WTC11 (cell line): ENCODE data around the gene ARHGEF28. TPM values are rescaled to one million over a fixed set of nuclear protein-coding genes. Genes with fewer than 3 reads are reported as not detected.

Experiments
- ATAC-seq: fragments of 200-7000 bp; cut with Tn5 transposase; 2 replicates; pipeline ENCODE4 v1.10.0; 2021; ENCODE audit warnings: mild to moderate bottlenecking, moderate library complexity
- CTCF ChIA-PET: fragments of 300-600 bp; sonication (Branson Sonifier 250); formaldehyde crosslinking; loops from one replicate; lab custom pipeline; 2021; ENCODE audit warnings: antibody characterized with exemption; lab: Charles Lee
- POLR2A ChIA-PET: fragments of 350-600 bp; sonication (Branson Sonifier 250); formaldehyde crosslinking; loops from one replicate; lab custom pipeline; 2021; ENCODE audit warnings: antibody characterized with exemption; lab: Charles Lee
- DNase-seq: peaks from one replicate; pipeline ENCODE4 v3.0.0; 2021; ENCODE audit warnings: low spot score
- H3K27ac Mint-ChIP-seq: 2 replicates; pipeline ENCODE4 v1.8.0; 2021; ENCODE audit warnings: mixed read lengths
- H3K27me3 Mint-ChIP-seq: 2 replicates; pipeline ENCODE4 v1.8.0; 2021; ENCODE audit warnings: low read depth, mild to moderate bottlenecking, moderate library complexity, mixed read lengths
- H3K36me3 Mint-ChIP-seq: 2 replicates; pipeline ENCODE4 v1.8.0; 2021; ENCODE audit warnings: mixed read lengths
- H3K4me1 Mint-ChIP-seq: 2 replicates; pipeline ENCODE4 v1.8.0; 2022; ENCODE audit warnings: mixed read lengths
- H3K4me3 Mint-ChIP-seq: 2 replicates; pipeline ENCODE4 v1.8.0; 2021; ENCODE audit warnings: mild to moderate bottlenecking, moderate library complexity, mixed read lengths
- H3K9me3 Mint-ChIP-seq: 2 replicates; pipeline ENCODE4 v1.8.0; 2021; ENCODE audit warnings: mixed read lengths
- ATF1 ChIP-seq: sonication (generic); formaldehyde crosslinking; IDR thresholded peaks from 2 replicates; pipeline ENCODE4 v1.8.1; 2023; ENCODE audit warnings: mild to moderate bottlenecking, moderate library complexity, missing genetic modification reagents
- CDX4 ChIP-seq: fragments of 250-450 bp; sonication (Bioruptor Pico); IDR thresholded peaks from 2 replicates; pipeline ENCODE4 v1.9.0; 2021; ENCODE audit warnings: moderate library complexity, mild to moderate bottlenecking, inconsistent platforms, borderline replicate concordance
- CREB1 ChIP-seq: sonication (generic); formaldehyde crosslinking; IDR thresholded peaks from 2 replicates; pipeline ENCODE4 v1.8.0; 2023; ENCODE audit warnings: mild to moderate bottlenecking, missing genetic modification reagents
- CTCF ChIP-seq: fragments of 200-600 bp; IDR thresholded peaks from 2 replicates; pipeline ENCODE4 v1.8.0; 2022; ENCODE audit warnings: antibody characterized with exemption
- E2F1 ChIP-seq: sonication (generic); formaldehyde crosslinking; IDR thresholded peaks from 2 replicates; pipeline ENCODE4 v1.8.0; 2022; ENCODE audit warnings: mild to moderate bottlenecking, missing genetic modification reagents
- E2F5 ChIP-seq: sonication (generic); formaldehyde crosslinking; IDR thresholded peaks from 2 replicates; pipeline ENCODE4 v1.8.1; 2022; ENCODE audit warnings: mild to moderate bottlenecking, moderate library complexity, missing genetic modification reagents
- ESRRA ChIP-seq: sonication (generic); formaldehyde crosslinking; IDR thresholded peaks from 2 replicates; pipeline ENCODE4 v1.8.1; 2022; ENCODE audit warnings: mild to moderate bottlenecking, missing genetic modification reagents, borderline replicate concordance
- FOXP1 ChIP-seq: sonication (generic); formaldehyde crosslinking; IDR thresholded peaks from 2 replicates; pipeline ENCODE4 v1.8.0; 2022; ENCODE audit warnings: missing genetic modification reagents, mild to moderate bottlenecking, moderate library complexity, borderline replicate concordance
- GABPB1 ChIP-seq: sonication (generic); formaldehyde crosslinking; IDR thresholded peaks from 2 replicates; pipeline ENCODE4 v1.8.1; 2023; ENCODE audit warnings: mild to moderate bottlenecking, missing genetic modification reagents
- GTF2I ChIP-seq: fragments of 250-450 bp; sonication (Bioruptor Pico); conservative IDR thresholded peaks from 2 replicates; pipeline ENCODE4 v1.4.0; 2021; ENCODE audit warnings: mild to moderate bottlenecking
- HMGA2 ChIP-seq: fragments of 250-450 bp; sonication (Bioruptor Pico); IDR thresholded peaks from 2 replicates; pipeline ENCODE4 v1.4.0; 2021; ENCODE audit warnings: mild to moderate bottlenecking, moderate library complexity
- HMGXB4 ChIP-seq: sonication (generic); formaldehyde crosslinking; IDR thresholded peaks from 2 replicates; pipeline ENCODE4 v1.8.1; 2023; ENCODE audit warnings: mild to moderate bottlenecking, moderate library complexity, missing genetic modification reagents
- JAZF1 ChIP-seq: fragments of 250-450 bp; sonication (Bioruptor Pico); IDR thresholded peaks from 2 replicates; pipeline ENCODE4 v1.9.0; 2021; ENCODE audit warnings: moderate library complexity, mild to moderate bottlenecking, inconsistent platforms
- JUN ChIP-seq: sonication (generic); formaldehyde crosslinking; IDR thresholded peaks from 2 replicates; pipeline ENCODE4 v1.8.0; 2023; ENCODE audit warnings: mild to moderate bottlenecking, missing genetic modification reagents
- MYBL2 ChIP-seq: sonication (generic); formaldehyde crosslinking; IDR thresholded peaks from 2 replicates; pipeline ENCODE4 v1.8.1; 2023; ENCODE audit warnings: mild to moderate bottlenecking, moderate library complexity, missing genetic modification reagents
- NFATC4 ChIP-seq: fragments of 250-450 bp; sonication (Bioruptor Pico); IDR thresholded peaks from 2 replicates; pipeline ENCODE4 v1.9.0; 2021; ENCODE audit warnings: mild to moderate bottlenecking
- NR1H2 ChIP-seq: sonication (generic); formaldehyde crosslinking; IDR thresholded peaks from 2 replicates; pipeline ENCODE4 v1.9.0; 2021; ENCODE audit warnings: mild to moderate bottlenecking, moderate library complexity, missing genetic modification reagents
- NR2C2 ChIP-seq: sonication (generic); formaldehyde crosslinking; IDR thresholded peaks from 2 replicates; pipeline ENCODE4 v1.8.0; 2022; ENCODE audit warnings: mild to moderate bottlenecking, missing genetic modification reagents
- PRDM15 ChIP-seq: sonication (generic); formaldehyde crosslinking; IDR thresholded peaks from 2 replicates; pipeline ENCODE4 v1.8.0; 2022; ENCODE audit warnings: missing genetic modification reagents
- SP1 ChIP-seq: sonication (generic); formaldehyde crosslinking; conservative IDR thresholded peaks from 2 replicates; pipeline ENCODE4 v1.8.1; 2022; ENCODE audit warnings: missing genetic modification reagents
- TCF7 ChIP-seq: sonication (generic); formaldehyde crosslinking; IDR thresholded peaks from 2 replicates; pipeline ENCODE4 v1.8.0; 2022; ENCODE audit warnings: mild to moderate bottlenecking, low read depth, missing genetic modification reagents, moderate library complexity
- TEAD4 ChIP-seq: sonication (generic); formaldehyde crosslinking; IDR thresholded peaks from 2 replicates; pipeline ENCODE4 v1.8.0; 2022; ENCODE audit warnings: mild to moderate bottlenecking, missing genetic modification reagents
- TP53 ChIP-seq: sonication (generic); formaldehyde crosslinking; IDR thresholded peaks from 2 replicates; pipeline ENCODE4 v1.8.1; 2023; ENCODE audit warnings: mild to moderate bottlenecking, missing genetic modification reagents
- ZNF232 ChIP-seq: sonication (generic); formaldehyde crosslinking; IDR thresholded peaks from 2 replicates; pipeline ENCODE4 v1.8.0; 2022; ENCODE audit warnings: mild to moderate bottlenecking, missing genetic modification reagents
- total RNA-seq: library from RNA; stranded (reverse); gene quantifications from 3 replicates; pipeline ENCODE4 v1.2.3, GENCODE V29; 2021

ARHGEF28 gene
- total RNA-seq, 1 experiment from 2014 or later, result 0.96 TPM

- ChIA-PET CTCF (interaction anchor here (0.8 kb wide), 1 partner anchor 198 kb away, joined by 3 read pairs; no protein-coding TSS in a partner anchor), POLR2A (interaction anchor here (0.6 kb wide), 1 partner anchor 124 kb away, joined by 3 read pairs; no protein-coding TSS in a partner anchor)
- Mint-ChIP-seq H3K4me1 (no peaks in the 10 kb centered on the region), H3K27ac (no peak overlapping the region), H3K4me3 (no peak overlapping the region), H3K36me3 (no peaks in the 10 kb centered on the region), H3K9me3 (no peaks in the 10 kb centered on the region)
- ATAC-seq, result no peak
- no peak for TF ChIP-seq GTF2I (CRISPR knock-in tag)
- TF ChIP-seq E2F1, result no peak
- no peak for TF ChIP-seq FOXP1 (CRISPR knock-in tag)
- no peak for TF ChIP-seq NFATC4
- no peak for TF ChIP-seq CDX4 (CRISPR knock-in tag)
- no peak for TF ChIP-seq CTCF
- TF ChIP-seq E2F5 (CRISPR knock-in tag), result no peak
- no peak for TF ChIP-seq NR1H2 (CRISPR knock-in tag)
- no peak for TF ChIP-seq GABPB1
- TF ChIP-seq CREB1 (CRISPR knock-in tag), result no peak
- no peak for TF ChIP-seq PRDM15 (CRISPR knock-in tag)
- TF ChIP-seq SP1 (CRISPR knock-in tag), result no peak
- TF ChIP-seq TCF7 (CRISPR knock-in tag), result no peak
- no peak for TF ChIP-seq JUN (CRISPR knock-in tag)
- TF ChIP-seq ZNF232, result no peak
- TF ChIP-seq TEAD4, result no peak
- TF ChIP-seq ESRRA (CRISPR knock-in tag), result no peak
- TF ChIP-seq, all 79 proteins: peak for 0
- no peaks in the 10 kb centered on the region for H3K27me3 Mint-ChIP-seq
- no peak for DNase-seq
Observed at GRCh38 chr5:73831066-73831465, 205.1 kb downstream of the ARHGEF28 start.

GRCh38 chr5:73834693-73835092 is 208.7 kb downstream of the ARHGEF28 start:
- Mint-ChIP-seq H3K4me3 (no peak overlapping the region), H3K27me3 (no peaks in the 10 kb centered on the region), H3K4me1 (no peaks in the 10 kb centered on the region), H3K27ac (no peak overlapping the region), H3K36me3 (no peaks in the 10 kb centered on the region), H3K9me3 (no peaks in the 10 kb centered on the region)
- ChIA-PET POLR2A (interaction anchor here (0.7 kb wide), 1 partner anchor 85 kb away, joined by 5 read pairs; no protein-coding TSS in a partner anchor), CTCF (no interaction called here)
- DNase-seq (no peak), ATAC-seq (no peak)
- TF ChIP-seq JAZF1 (CRISPR knock-in tag) (no peak), ESRRA (CRISPR knock-in tag) (no peak), MYBL2 (no peak), ATF1 (CRISPR knock-in tag) (no peak), TP53 (CRISPR knock-in tag) (no peak), HMGA2 (CRISPR knock-in tag) (no peak), HMGXB4 (CRISPR knock-in tag) (no peak), NR2C2 (CRISPR knock-in tag) (no peak)
